Fibroblast of skin of right quadriceps (primary cell): ENCODE measurements around the gene GINS1.

Source experiments
- DNase-seq: peaks from one replicate; pipeline ENCODE4 v3.0.0-alpha.2; 2013

The GINS1 gene

GRCh38 chr20:25496165-25496967 is 88.9 kb downstream of the GINS1 start:
- no peak for DNase-seq

- no peak for DNase-seq
These were observed 89.5 kb downstream of the GINS1 start for GRCh38 chr20:25496968-25497401.

- no peak for DNase-seq
These were observed 90.3 kb downstream of the GINS1 start for GRCh38 chr20:25497586-25498279.
